ENCODE results near the gene RPUSD4. TPM values are rescaled to one million over a fixed set of nuclear protein-coding genes. Genes with fewer than 3 reads are reported as not detected.

RPUSD4 gene
- total RNA-seq, 4 donors from 2014 or later = 13.2 to 18.8 (median 14.0) TPM

DNA sequence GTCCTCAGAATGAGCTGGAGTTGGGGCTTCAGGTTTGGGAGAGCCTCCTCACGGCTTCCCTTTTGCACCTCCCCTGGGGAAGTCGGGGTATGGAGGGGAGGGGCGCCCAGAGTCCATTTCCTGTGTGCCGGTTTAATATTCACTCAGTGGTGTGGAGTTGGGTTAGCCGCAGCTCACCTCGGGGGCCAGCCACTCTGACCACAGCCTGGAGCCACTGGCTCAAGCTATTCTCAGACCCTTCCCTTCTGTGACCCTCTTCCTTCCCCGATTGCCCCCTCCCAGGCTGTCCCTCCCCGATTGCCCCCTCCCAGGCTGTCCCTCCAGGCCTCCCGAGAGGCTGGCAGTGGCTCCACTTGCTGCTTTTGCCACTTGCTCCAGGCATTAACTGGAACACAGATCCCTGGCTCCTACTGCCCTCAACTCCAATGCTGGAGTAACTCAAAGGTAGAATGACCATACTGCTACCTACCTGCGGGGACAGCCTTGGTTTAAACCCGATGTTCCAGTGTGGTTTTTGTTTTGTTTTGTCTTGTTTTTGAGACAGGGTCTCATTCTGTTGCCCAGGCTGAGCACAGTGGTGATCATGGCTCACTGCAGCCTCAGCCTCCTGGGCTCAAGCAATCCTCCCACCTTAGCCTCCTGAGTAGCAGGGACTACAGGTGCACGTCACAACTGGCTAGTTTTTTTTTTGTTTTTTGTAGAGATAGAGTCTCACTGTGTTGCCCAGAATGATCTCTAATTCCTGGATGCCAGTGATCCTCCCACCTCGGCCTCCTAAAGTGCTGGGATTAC lies 29.3 kb downstream of the RPUSD4 start:
- WGBS, 2 donors (ENCODE audit: low coverage in 1 of 2) = 60 to 75% methylated on average over 1 to 11 of the region's 13 CpGs
- Histone ChIP-seq H3K9me3 (no peaks in the 10 kb centered on the region), H3K36me3 (no peaks in the 10 kb centered on the region), H3K4me3 (no peak overlapping the region), H3K27ac (no peak overlapping the region), H3K4me1 (peaks cover 0 to 13% (median 0%) of the 10 kb centered on the region in 3 donors), H3K27me3 (no peaks in the 10 kb centered on the region)
- ATAC-seq = no peak
- TF ChIP-seq EP300 (IDR thresholded peaks at IDR 0.05) = no peak
- no peak for TF ChIP-seq POLR2A (IDR thresholded peaks at IDR 0.05)
- TF ChIP-seq POLR2AphosphoS5 (IDR thresholded peaks at IDR 0.05) = no peak
- no peak for TF ChIP-seq CTCF (IDR thresholded peaks at IDR 0.05)

DNA sequence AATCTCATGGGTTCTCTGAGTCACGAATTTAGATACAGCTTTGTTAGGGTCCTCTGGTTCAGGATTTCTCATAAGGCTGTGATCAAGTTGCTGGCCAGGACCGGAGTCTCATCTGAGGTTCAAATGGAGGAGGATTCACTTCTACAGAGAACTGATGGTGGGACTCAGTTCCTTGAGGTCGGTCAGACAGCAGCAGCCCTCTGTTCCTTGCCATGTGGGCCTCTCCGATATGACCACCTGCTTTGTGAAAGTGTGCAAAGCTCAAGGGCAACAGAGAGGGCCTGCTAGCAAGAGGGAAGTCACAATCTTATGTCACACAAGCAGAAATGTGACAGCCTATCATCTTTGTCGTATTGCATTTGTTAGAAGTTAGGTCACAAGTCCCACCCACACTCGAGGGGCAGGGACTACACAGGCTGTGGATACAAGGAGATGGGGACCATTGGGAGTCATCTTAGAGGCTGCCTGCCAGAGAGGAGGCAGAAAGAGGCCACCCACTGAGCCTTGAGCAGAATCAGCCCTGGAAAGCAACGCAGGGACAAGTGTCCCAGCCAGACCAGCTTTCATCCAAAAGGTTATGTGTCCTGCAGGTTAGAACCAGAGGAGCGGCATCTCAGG lies 34.5 kb downstream of the RPUSD4 start:
- Histone ChIP-seq H3K4me1 (no peaks in the 10 kb centered on the region), H3K36me3 (no peaks in the 10 kb centered on the region), H3K27me3 (no peaks in the 10 kb centered on the region), H3K27ac (no peak overlapping the region), H3K4me3 (no peak overlapping the region), H3K9me3 (no peaks in the 10 kb centered on the region)
- ATAC-seq = no peak
- TF ChIP-seq POLR2A (IDR thresholded peaks at IDR 0.05) (no peak), EP300 (IDR thresholded peaks at IDR 0.05) (no peak), CTCF (IDR thresholded peaks at IDR 0.05) (no peak), POLR2AphosphoS5 (IDR thresholded peaks at IDR 0.05) (no peak)
- WGBS, 2 donors (ENCODE audit: low coverage in 1 of 2) = no CpG with 5 or more reads among the region's 8 CpGs

GRCh38 chr11:126175393-126175792 lies 36.1 kb downstream of the RPUSD4 start:
- Histone ChIP-seq H3K36me3 (no peaks in the 10 kb centered on the region), H3K4me3 (no peak overlapping the region), H3K27ac (no peak overlapping the region), H3K9me3 (no peaks in the 10 kb centered on the region), H3K27me3 (no peaks in the 10 kb centered on the region), H3K4me1 (no peaks in the 10 kb centered on the region)
- TF ChIP-seq CTCF (IDR thresholded peaks at IDR 0.05) = no peak
- TF ChIP-seq POLR2A (IDR thresholded peaks at IDR 0.05) = no peak
- TF ChIP-seq EP300 (IDR thresholded peaks at IDR 0.05) = no peak
- TF ChIP-seq POLR2AphosphoS5 (IDR thresholded peaks at IDR 0.05) = no peak
- ATAC-seq = peak; percentile 43
- whole genome bisulfite sequencing, 2 donors (ENCODE audit: low coverage in 1 of 2) = 33 to 40% methylated on average over 2 to 5 of the region's 15 CpGs

DNA sequence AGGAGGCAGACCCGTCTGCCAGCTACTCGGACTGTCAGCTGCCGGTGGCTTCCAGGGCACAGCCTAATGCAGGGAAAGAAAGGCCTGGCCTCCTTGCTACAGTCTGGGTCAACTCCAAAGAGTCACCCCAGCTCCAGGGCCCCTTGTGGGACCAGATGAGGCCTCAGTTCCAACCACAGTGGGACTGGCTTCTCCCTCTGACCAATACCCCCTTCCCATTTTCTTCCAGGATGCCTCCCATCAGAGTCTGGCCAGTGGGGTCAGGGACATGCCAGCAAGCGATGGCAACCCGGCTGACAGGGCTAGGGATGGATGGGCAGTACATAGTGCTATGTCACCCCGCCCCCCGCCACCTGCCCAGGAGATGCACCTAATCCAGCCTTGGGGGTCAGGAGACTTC lies 36.6 kb downstream of the RPUSD4 start:
- TF ChIP-seq CTCF (IDR thresholded peaks at IDR 0.05) (no peak), EP300 (IDR thresholded peaks at IDR 0.05) (no peak), POLR2A (IDR thresholded peaks at IDR 0.05) (no peak), POLR2AphosphoS5 (IDR thresholded peaks at IDR 0.05) (no peak)
- no peak for ATAC-seq
- Histone ChIP-seq H3K27me3 (no peaks in the 10 kb centered on the region), H3K36me3 (no peaks in the 10 kb centered on the region), H3K4me1 (no peaks in the 10 kb centered on the region), H3K9me3 (no peaks in the 10 kb centered on the region), H3K4me3 (no peak overlapping the region), H3K27ac (no peak overlapping the region)
- 100% methylated on average over 3 of the region's 7 CpGs for WGBS, 2 donors (ENCODE audit: low coverage in 1 of 2)

- Histone ChIP-seq H3K4me3 (no peak overlapping the region), H3K27ac (no peak overlapping the region), H3K27me3 (no peaks in the 10 kb centered on the region), H3K4me1 (no peaks in the 10 kb centered on the region), H3K36me3 (no peaks in the 10 kb centered on the region), H3K9me3 (no peaks in the 10 kb centered on the region)
- TF ChIP-seq POLR2A (IDR thresholded peaks at IDR 0.05) = no peak
- no peak for TF ChIP-seq CTCF (IDR thresholded peaks at IDR 0.05)
- no peak for TF ChIP-seq EP300 (IDR thresholded peaks at IDR 0.05)
- no peak for TF ChIP-seq POLR2AphosphoS5 (IDR thresholded peaks at IDR 0.05)
- WGBS, 2 donors (ENCODE audit: low coverage in 1 of 2) = 86 to 93% methylated on average over 1 to 6 of the region's 9 CpGs
- ATAC-seq = no peak
Measured at GRCh38 chr11:126173257-126173656, 38.2 kb downstream of the RPUSD4 start.
